HL-60 (cell line): ENCODE results near the gene DSCAML1.

Source experiments
- GABPA ChIP-seq: IDR thresholded peaks from 2 replicates; pipeline ENCODE4 v1.6.1; 2012; ENCODE audit warnings: low read depth
- TF ChIP-seq, protein P1 (sequence below): IDR thresholded peaks from one replicate; pipeline ENCODE4 v1.5.1; 2011; ENCODE audit warnings: low read length, control low read depth, inconsistent platforms; ENCODE audit not compliant: insufficient read depth

DNA sequence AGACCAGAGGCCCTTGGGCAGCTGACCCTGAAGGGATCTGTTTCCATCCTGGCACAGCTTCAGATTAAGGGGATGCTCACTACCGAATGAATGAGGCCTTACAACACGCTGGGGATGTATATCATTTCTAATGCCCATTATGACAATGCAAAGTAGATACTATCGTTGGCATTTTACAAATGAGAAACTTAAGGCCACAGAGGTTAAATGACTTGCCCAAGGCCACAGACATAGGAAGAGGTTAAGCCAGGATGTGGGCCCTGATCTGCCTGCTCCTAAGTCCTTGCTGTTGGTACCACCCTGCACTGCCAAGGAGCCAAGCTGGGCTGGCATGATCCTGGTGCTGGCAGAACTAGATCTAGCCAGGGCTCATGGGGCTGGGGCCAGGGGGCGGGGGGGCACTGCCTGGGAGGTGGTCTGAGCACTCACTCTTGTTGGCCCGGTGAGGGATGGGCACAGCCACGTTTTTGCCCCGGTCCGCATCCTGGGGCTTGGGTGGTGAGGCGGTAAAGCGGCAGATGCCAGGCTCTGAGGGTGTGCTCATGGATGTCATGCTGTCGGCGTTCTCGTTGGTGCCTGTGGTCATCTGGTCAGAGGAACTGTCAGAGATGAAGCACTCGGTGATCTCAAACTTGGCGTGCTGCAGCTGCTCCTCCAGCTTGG lies 366.6 kb downstream of the DSCAML1 start:
- TF ChIP-seq, protein P1, sequence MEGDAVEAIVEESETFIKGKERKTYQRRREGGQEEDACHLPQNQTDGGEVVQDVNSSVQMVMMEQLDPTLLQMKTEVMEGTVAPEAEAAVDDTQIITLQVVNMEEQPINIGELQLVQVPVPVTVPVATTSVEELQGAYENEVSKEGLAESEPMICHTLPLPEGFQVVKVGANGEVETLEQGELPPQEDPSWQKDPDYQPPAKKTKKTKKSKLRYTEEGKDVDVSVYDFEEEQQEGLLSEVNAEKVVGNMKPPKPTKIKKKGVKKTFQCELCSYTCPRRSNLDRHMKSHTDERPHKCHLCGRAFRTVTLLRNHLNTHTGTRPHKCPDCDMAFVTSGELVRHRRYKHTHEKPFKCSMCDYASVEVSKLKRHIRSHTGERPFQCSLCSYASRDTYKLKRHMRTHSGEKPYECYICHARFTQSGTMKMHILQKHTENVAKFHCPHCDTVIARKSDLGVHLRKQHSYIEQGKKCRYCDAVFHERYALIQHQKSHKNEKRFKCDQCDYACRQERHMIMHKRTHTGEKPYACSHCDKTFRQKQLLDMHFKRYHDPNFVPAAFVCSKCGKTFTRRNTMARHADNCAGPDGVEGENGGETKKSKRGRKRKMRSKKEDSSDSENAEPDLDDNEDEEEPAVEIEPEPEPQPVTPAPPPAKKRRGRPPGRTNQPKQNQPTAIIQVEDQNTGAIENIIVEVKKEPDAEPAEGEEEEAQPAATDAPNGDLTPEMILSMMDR = no peak
- TF ChIP-seq GABPA = no peak
